ENCODE results near the gene WNT7B.

DNA sequence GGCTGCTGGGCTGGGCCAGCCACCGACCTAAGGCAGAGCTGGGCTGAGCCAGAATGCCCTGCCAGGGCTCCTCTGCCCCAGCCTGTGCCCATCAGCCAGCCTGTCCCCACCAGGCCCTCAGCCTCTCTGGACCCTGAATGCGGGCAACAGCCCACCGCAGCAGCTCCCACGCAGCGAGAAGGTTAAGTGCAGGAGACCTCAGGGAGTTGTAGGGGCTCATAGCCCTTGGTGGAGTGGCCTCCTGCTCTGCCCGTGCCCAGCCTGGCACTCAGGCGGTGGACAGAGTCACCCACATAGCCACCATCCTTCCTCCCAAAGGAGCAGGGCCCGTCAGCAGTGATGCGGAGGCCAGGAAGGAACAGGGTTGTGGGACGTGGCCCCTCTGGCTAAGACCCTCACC, 19.1 kb downstream of the WNT7B start:
- no peak for TF ChIP-seq PPARA (CRISPR knock-in tag; IDR thresholded peaks at IDR 0.05; ENCODE audit: borderline replicate concordance)
- no peak for TF ChIP-seq ZFP3 (CRISPR knock-in tag; IDR thresholded peaks at IDR 0.05)
- TF ChIP-seq, protein P1, sequence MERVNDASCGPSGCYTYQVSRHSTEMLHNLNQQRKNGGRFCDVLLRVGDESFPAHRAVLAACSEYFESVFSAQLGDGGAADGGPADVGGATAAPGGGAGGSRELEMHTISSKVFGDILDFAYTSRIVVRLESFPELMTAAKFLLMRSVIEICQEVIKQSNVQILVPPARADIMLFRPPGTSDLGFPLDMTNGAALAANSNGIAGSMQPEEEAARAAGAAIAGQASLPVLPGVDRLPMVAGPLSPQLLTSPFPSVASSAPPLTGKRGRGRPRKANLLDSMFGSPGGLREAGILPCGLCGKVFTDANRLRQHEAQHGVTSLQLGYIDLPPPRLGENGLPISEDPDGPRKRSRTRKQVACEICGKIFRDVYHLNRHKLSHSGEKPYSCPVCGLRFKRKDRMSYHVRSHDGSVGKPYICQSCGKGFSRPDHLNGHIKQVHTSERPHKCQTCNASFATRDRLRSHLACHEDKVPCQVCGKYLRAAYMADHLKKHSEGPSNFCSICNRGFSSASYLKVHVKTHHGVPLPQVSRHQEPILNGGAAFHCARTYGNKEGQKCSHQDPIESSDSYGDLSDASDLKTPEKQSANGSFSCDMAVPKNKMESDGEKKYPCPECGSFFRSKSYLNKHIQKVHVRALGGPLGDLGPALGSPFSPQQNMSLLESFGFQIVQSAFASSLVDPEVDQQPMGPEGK (CRISPR knock-in tag; IDR thresholded peaks at IDR 0.05; ENCODE audit: borderline replicate concordance): no peak
- no peak for TF ChIP-seq ISL1 (CRISPR knock-in tag; IDR thresholded peaks at IDR 0.05)
